Panc1 (cell line): ENCODE results near the gene GPR34. TPM values are rescaled to one million over a fixed set of nuclear protein-coding genes. Genes with fewer than 3 reads are reported as not detected.
"Not testable (repeated sequence)": the region's sequence is repeated elsewhere in the genome, so short reads cannot be mapped to it uniquely, and the experiment has no call there.

Source experiments
- ATAC-seq: fragments of 200-7000 bp; cut with Tn5 transposase; 2 replicates; pipeline ENCODE4 v1.9.1; 2020; ENCODE audit warnings: mild to moderate bottlenecking, moderate library complexity
- BruUV-seq: library from RNA; stranded (reverse); fragments of 400-500 nt; replicated peaks from 2 replicates; lab custom pipeline; 2021; lab: Mats Ljungman, UMichigan
- CTCF ChIA-PET: fragments of 300-600 bp; sonication (Branson Sonifier 250); formaldehyde crosslinking; loops from one replicate; lab custom pipeline; 2022; ENCODE audit warnings: antibody characterized with exemption; lab: Charles Lee
- POLR2A ChIA-PET: fragments of 300-600 bp; sonication (Branson Sonifier 250); formaldehyde crosslinking; loops from one replicate; lab custom pipeline; 2022; ENCODE audit warnings: antibody characterized with exemption; lab: Charles Lee
- DNase-seq: peaks from one replicate; pipeline ENCODE4 v3.0.0-alpha.2; 2010; ENCODE audit warnings: low read depth, low spot score
- H3K27ac ChIP-seq: 2 replicates; pipeline ENCODE4 v1.5.1; 2011; ENCODE audit warnings: mild to moderate bottlenecking, low read length, inconsistent platforms
- H3K27me3 ChIP-seq: fragments of 200-500 bp; sonication (Bioruptor generic); 2 replicates; pipeline ENCODE4 v1.6.0; 2014; ENCODE audit warnings: low read length, inconsistent platforms; ENCODE audit not compliant: control insufficient read depth, insufficient read depth
- H3K36me3 ChIP-seq: fragments of 200-500 bp; sonication (Bioruptor generic); 2 replicates; pipeline ENCODE4 v1.5.1; 2014; ENCODE audit warnings: inconsistent platforms, mild to moderate bottlenecking, low read length, moderate library complexity; ENCODE audit not compliant: control insufficient read depth, insufficient read depth
- H3K4me1 ChIP-seq: 2 replicates; pipeline ENCODE4 v1.5.1; 2011; ENCODE audit warnings: inconsistent platforms, mild to moderate bottlenecking, low read length, moderate library complexity; ENCODE audit not compliant: control insufficient read depth, insufficient read depth
- H3K4me3 ChIP-seq, 2 experiments: 2 replicates each; pipeline ENCODE4 v1.5.1; 2011 to 2012; ENCODE audit warnings: low read depth in 2 of 2, low read length in 2 of 2, mild to moderate bottlenecking in 2 of 2, inconsistent platforms in 1 of 2, moderate library complexity in 1 of 2
- H3K9me3 ChIP-seq: fragments of 200-500 bp; sonication (Bioruptor generic); 2 replicates; pipeline ENCODE4 v1.5.1; 2014; ENCODE audit warnings: low read depth, mild to moderate bottlenecking, inconsistent platforms, low read length, moderate library complexity; ENCODE audit not compliant: control insufficient read depth, insufficient read depth
- CTCF ChIP-seq: fragments of 450-650 bp; IDR thresholded peaks from 2 replicates; pipeline ENCODE4 v1.5.1; 2017; ENCODE audit warnings: mild to moderate bottlenecking
- POLR2AphosphoS5 ChIP-seq: IDR thresholded peaks from 2 replicates; pipeline ENCODE4 v1.6.1; 2012; ENCODE audit warnings: mild to moderate bottlenecking, low read depth, low read length, moderate library complexity
- REST ChIP-seq, 2 experiments: IDR thresholded peaks; 2 replicates each; pipeline ENCODE4 v1.6.1; 2011 to 2012; ENCODE audit warnings: low read depth in 2 of 2, control low read depth in 1 of 2, low read length in 1 of 2, mild to moderate bottlenecking in 1 of 2, moderate library complexity in 1 of 2; ENCODE audit not compliant: insufficient read depth in 1 of 2
- SIN3A ChIP-seq: IDR thresholded peaks from 2 replicates; pipeline ENCODE4 v1.6.1; 2012; ENCODE audit warnings: low read depth, mild to moderate bottlenecking, low read length, moderate library complexity, borderline replicate concordance; ENCODE audit not compliant: insufficient read depth
- TCF7L2 ChIP-seq: IDR thresholded peaks from 2 replicates; pipeline ENCODE4 v1.6.1; 2011; ENCODE audit warnings: mild to moderate bottlenecking, low read depth, low read length, inconsistent platforms
- in situ Hi-C: cut with HindIII; loops from 2 replicates; pipeline ENCODE4 v1.10.0; 2016; ENCODE audit warnings: low sequenced_read_pairs, low pct_unique_long_range_greater_than_20kb
- intact Hi-C: fragments of 100-400 bp; cut with micrococcal nuclease; formaldehyde crosslinking; loops from one replicate; pipeline ENCODE4 v1.10.0; 2022; ENCODE audit not compliant: unreplicated experiment
- total RNA-seq: library from RNA; stranded (reverse); gene quantifications from one replicate; pipeline ENCODE4 v1.2.1, GENCODE V29; 2021; ENCODE audit not compliant: unreplicated experiment

The GPR34 gene
- total RNA-seq, 1 experiment from 2014 or later, result not detected

DNA sequence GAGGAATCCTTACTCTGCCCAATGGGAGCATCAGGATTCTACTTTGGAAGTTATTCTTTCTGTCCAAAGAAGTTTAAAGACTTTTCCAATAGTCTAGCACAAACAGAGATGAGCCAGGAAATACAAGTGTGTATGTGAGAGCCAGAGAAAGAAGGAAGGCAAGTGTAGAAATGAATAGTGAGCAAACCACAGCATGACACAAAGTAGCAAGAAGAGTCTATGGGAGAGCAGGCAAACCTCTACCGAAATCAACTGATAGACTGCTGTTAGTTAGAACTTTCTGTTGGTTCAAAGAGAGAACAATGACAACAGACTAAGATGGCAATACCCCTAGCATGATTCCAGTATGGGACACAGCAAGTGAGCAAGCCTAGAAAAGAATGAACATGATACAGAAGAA lies 16.1 kb upstream of the GPR34 start:
- ChIA-PET POLR2A (no interaction called here), CTCF (no interaction called here)
- H3K4me3 ChIP-seq, result no peak overlapping the region
- no peaks in the 10 kb centered on the region for H3K36me3 ChIP-seq
- no peaks in the 10 kb centered on the region for H3K4me1 ChIP-seq
- BruUV-seq, result no TSS peak
- no peaks in the 10 kb centered on the region for H3K27me3 ChIP-seq
- no peak for ATAC-seq
- H3K9me3 ChIP-seq, result no peaks in the 10 kb centered on the region
- intact Hi-C loops (no loop called here), in situ Hi-C loops (no loop called here)
- no peak for DNase-seq
- H3K27ac ChIP-seq, result no peak overlapping the region
- TF ChIP-seq TCF7L2 (no peak), REST (IDR thresholded peaks at IDR 0.05; ENCODE audit: insufficient read depth in 1 of 2, low read depth in 2 of 2, low read length in 1 of 2) (no peak), POLR2AphosphoS5 (no peak), CTCF (no peak), SIN3A (no peak)

- CTCF ChIA-PET, POLR2A ChIA-PET, intact Hi-C loops: not testable (repeated sequence)
These were observed 12.4 kb upstream of the GPR34 start for GRCh38 chrX:41676361-41676760.

GRCh38 chrX:41677183-41678060 lies 11.4 kb upstream of the GPR34 start:
- no TSS peak for BruUV-seq
- ATAC-seq, result no peak

More at GRCh38 chrX:41676361-41676760, 12.4 kb upstream of the GPR34 start:
- DNase-seq, BruUV-seq, H3K9me3 ChIP-seq, H3K4me3 ChIP-seq, ATAC-seq, H3K27ac ChIP-seq, in situ Hi-C loops, H3K4me1 ChIP-seq, H3K27me3 ChIP-seq, H3K36me3 ChIP-seq: not testable (repeated sequence)

More at GRCh38 chrX:41677183-41678060, 11.4 kb upstream of the GPR34 start:
- intact Hi-C loops, result no loop called here
- no peaks in the 10 kb centered on the region for H3K27me3 ChIP-seq
- H3K27ac ChIP-seq, result no peak overlapping the region
- TF ChIP-seq POLR2AphosphoS5, result no peak
- H3K4me1 ChIP-seq, result no peaks in the 10 kb centered on the region
- in situ Hi-C loops, result no loop called here
- no peak overlapping the region for H3K4me3 ChIP-seq
- POLR2A ChIA-PET, result no interaction called here
- H3K9me3 ChIP-seq, result no peaks in the 10 kb centered on the region
- no peak for DNase-seq
- CTCF ChIA-PET, result no interaction called here
- H3K36me3 ChIP-seq, result no peaks in the 10 kb centered on the region; the same call in 1 of the 2 replicates
